HG02571 (cell line): ENCODE data around the gene PCDHGA4.
"Not testable (repeated sequence)": the region's sequence is repeated elsewhere in the genome, so short reads cannot be mapped to it uniquely, and the experiment has no call there.

Experiments used
- ATAC-seq: cut with Tn5 transposase; IDR thresholded peaks from one replicate; pipeline ENCODE4 v1.9.1; 2021; ENCODE audit warnings: mild to moderate bottlenecking, moderate library complexity; ENCODE audit not compliant: unreplicated experiment

The PCDHGA4 gene

GRCh38 chr5:141346017-141346416, 8.8 kb upstream of the PCDHGA4 start:
- not testable (repeated sequence) for ATAC-seq

- ATAC-seq: no peak
These were observed 4.8 kb upstream of the PCDHGA4 start, which contains the start of gene PCDHGB1 for GRCh38 chr5:141349917-141350619. Gene PCDHGB1 (plus strand): TSS chr5:141350099. CDS start chr5:141350261, 162 bp downstream.

DNA sequence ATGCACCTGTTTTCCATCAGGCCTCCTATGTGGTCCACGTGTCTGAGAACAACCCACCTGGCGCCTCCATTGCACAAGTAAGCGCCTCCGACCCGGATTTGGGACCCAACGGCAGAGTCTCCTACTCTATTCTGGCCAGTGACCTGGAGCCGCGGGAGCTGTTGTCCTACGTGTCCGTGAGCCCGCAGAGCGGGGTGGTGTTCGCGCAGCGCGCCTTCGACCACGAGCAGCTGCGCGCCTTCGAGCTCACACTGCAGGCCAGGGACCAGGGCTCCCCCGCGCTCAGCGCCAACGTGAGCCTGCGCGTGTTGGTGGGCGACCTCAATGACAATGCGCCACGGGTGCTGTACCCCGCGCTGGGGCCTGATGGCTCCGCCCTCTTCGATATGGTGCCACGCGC, 3.2 kb upstream of the PCDHGA4 start:
- ATAC-seq: no peak

- ATAC-seq: no peak
These were observed 820 bp downstream of the PCDHGA4 start for GRCh38 chr5:141355641-141356040.

DNA sequence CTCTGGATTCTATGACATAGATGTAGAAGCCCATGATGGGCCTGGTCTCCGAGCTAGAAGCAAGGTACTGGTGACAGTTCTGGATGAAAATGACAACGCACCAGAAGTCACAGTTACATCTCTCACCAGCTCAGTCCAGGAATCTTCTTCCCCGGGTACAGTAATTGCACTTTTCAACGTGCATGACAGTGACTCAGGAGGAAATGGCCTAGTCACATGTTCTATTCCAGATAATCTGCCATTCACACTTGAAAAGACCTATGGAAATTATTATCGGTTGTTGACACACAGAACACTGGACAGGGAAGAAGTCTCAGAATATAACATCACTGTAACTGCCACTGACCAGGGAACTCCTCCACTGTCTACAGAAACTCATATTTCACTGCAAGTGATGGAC, 1.3 kb downstream of the PCDHGA4 start:
- ATAC-seq: no peak

GRCh38 chr5:141356950-141357349, 2.1 kb downstream of the PCDHGA4 start:
- ATAC-seq: no peak

DNA sequence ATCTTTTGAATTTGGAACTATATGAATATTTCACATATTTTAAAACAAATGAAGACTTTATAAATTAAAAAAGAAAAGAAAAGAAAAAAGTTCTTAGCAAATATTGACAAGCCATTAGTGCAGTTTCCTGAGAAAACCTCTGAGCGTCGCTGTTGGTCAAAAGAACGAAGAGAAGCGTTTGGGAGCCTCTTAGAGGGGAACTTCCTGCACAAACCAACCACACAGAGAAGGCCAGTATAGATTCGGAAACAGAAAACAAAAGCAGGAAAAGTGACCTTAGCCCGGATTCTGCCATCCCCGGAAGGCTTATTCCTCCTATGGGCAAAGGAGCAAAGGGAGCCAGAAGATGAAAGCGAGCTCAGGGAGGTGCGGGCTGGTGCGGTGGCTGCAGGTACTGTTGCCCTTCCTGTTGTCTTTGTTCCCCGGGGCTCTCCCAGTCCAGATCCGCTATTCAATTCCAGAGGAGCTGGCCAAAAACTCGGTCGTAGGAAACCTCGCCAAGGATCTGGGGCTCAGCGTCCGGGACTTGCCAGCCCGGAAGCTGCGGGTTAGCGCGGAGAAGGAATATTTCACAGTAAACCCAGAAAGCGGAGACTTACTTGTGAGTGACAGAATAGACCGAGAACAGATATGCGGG, 5.1 kb downstream of the PCDHGA4 start, which contains the start of gene PCDHGB2:
TSS of gene PCDHGB2 (plus strand) at position 205 of the 637 bp plus-strand sequence. CDS start at position 347, 142 bp downstream.
- no peak for ATAC-seq

DNA sequence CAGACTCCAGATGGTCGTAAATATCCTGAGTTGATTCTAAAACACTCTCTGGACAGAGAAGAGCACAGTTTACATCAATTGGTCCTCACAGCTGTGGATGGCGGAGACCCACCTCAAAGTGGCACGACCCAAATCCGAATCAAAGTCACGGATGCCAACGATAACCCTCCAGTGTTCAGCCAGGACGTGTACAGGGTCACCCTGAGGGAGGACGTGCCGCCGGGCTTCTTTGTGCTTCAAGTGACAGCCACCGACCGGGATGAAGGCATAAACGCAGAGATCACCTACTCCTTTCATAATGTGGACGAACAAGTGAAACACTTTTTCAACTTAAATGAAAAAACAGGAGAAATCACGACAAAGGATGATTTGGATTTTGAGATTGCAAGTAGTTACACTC, 5.9 kb downstream of the PCDHGA4 start:
- no peak for ATAC-seq

- ATAC-seq: no peak
These were observed 7.9 kb downstream of the PCDHGA4 start for GRCh38 chr5:141362719-141363118.

- ATAC-seq: no peak
These were observed 9.3 kb downstream of the PCDHGA4 start, which contains the start of gene PCDHGA5 for GRCh38 chr5:141363952-141364660. Gene PCDHGA5 (plus strand): TSS chr5:141364162. CDS start chr5:141364331, 169 bp downstream.

DNA sequence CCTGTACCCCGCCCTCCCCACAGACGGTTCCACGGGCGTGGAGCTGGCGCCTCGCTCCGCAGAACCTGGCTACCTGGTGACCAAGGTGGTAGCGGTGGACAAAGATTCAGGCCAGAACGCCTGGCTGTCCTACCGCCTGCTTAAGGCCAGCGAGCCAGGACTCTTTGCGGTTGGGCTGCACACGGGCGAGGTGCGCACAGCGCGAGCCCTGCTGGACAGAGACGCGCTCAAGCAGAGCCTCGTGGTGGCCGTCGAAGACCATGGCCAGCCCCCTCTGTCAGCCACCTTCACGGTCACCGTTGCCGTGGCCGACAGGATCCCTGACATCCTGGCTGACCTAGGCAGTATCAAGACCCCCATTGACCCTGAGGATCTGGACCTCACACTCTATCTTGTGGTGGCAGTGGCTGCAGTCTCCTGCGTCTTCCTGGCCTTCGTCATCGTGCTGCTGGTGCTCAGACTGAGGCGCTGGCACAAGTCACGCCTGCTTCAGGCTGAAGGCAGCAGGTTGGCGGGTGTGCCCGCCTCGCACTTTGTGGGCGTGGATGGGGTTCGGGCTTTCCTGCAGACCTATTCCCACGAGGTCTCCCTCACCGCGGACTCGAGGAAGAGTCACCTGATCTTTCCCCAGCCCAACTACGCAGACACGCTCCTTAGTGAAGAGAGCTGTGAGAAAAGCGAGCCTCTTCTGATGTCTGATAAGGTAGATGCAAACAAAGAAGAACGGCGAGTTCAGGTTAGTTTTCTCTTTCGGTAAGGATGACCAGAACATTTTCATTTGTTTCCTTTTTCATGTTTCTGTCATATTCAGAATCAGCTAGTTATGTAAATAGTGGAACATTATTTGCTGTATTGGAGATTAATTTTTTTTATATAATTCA, 11.4 kb downstream of the PCDHGA4 start:
- ATAC-seq: no peak

- ATAC-seq: no peak
These were observed 15.4 kb downstream of the PCDHGA4 start, which contains the start of gene PCDHGB3 for GRCh38 chr5:141369994-141370848. Gene PCDHGB3 (plus strand): TSS chr5:141370242. CDS start chr5:141370395, 153 bp downstream.

- ATAC-seq: no peak
These were observed 17.0 kb downstream of the PCDHGA4 start for GRCh38 chr5:141371572-141372475.

GRCh38 chr5:141373673-141374317, 19.0 kb downstream of the PCDHGA4 start, which contains the start of gene PCDHGA6:
Gene PCDHGA6 (plus strand): TSS chr5:141373891. CDS start chr5:141374084, 193 bp downstream.
- no peak for ATAC-seq

GRCh38 chr5:141374627-141375026, 19.8 kb downstream of the PCDHGA4 start:
- no peak for ATAC-seq

- ATAC-seq: not testable (repeated sequence)
These were observed 20.8 kb downstream of the PCDHGA4 start for GRCh38 chr5:141375444-141376155.
